HepG2 (cell line): ENCODE results near the gene ERMARD. TPM values are rescaled to one million over a fixed set of nuclear protein-coding genes. Genes with fewer than 3 reads are reported as not detected.
A peak's percentile ranks its signal among the peaks of the same experiment; 100 is the strongest.

ENCODE experiments used
- ATAC-seq: fragments of 200-7000 bp; cut with Tn5 transposase; 3 replicates; pipeline ENCODE4 v1.9.1; 2020; ENCODE audit warnings: mild to moderate bottlenecking, moderate library complexity
- BruUV-seq: library from RNA; stranded (reverse); fragments of 400-500 nt; replicated peaks from 2 replicates; lab custom pipeline; 2021; lab: Mats Ljungman, UMichigan
- CTCF ChIA-PET: fragments of 300-600 bp; formaldehyde crosslinking; extraction: SDS; loops from one replicate; lab custom pipeline; 2021; ENCODE audit warnings: low total read pairs, inconsistent platforms, low intra/inter-chr PET ratio; lab: Yijun Ruan, JAX
- POLR2A ChIA-PET: fragments of 350-600 bp; sonication (Branson Sonifier 250); formaldehyde crosslinking; loops from one replicate; lab custom pipeline; 2020; ENCODE audit warnings: antibody characterized with exemption, inconsistent platforms; lab: Yijun Ruan, JAX
- DNase-seq: peaks from one replicate; pipeline ENCODE4 v3.0.0-alpha.2; 2015; ENCODE audit warnings: low spot score
- FAIRE-seq: peaks from 3 replicates; lab custom pipeline; 2011; peaks lifted over from hg19 to GRCh38; lab: Jason Lieb, UNC
- H2AFZ ChIP-seq: one replicate; pipeline ENCODE4 v1.6.1; 2011; ENCODE audit warnings: low read length, inconsistent platforms
- H3K27ac ChIP-seq: fragments of 300-600 bp; 3 replicates; pipeline ENCODE4 v1.8.0; 2011; ENCODE audit warnings: mixed run types, mild to moderate bottlenecking, mixed read lengths, low read length, inconsistent platforms; ENCODE audit not compliant: insufficient read depth; ENCODE audit errors: extremely low read length
- H3K27me3 ChIP-seq, 2 experiments: fragments of 200-600 bp in 1 of 2; 2 replicates in 1 of 2; 3 replicates in 1 of 2; pipeline versions ENCODE4 v1.6.0 to v1.8.0; 2011; ENCODE audit warnings: low read length in 2 of 2, mild to moderate bottlenecking in 2 of 2, moderate library complexity in 2 of 2, inconsistent platforms in 1 of 2; ENCODE audit not compliant: insufficient read depth in 2 of 2, control insufficient read depth in 1 of 2
- H3K36me3 ChIP-seq, 2 experiments: fragments of 200-600 bp in 1 of 2; replicated peaks in 1 of 2; 2 replicates in 1 of 2; 3 replicates in 1 of 2; pipeline versions ENCODE4 v1.5.1 to v1.8.0; 2011; ENCODE audit warnings: low read length in 2 of 2, inconsistent platforms in 1 of 2; ENCODE audit not compliant: insufficient read depth in 2 of 2, control insufficient read depth in 1 of 2
- H3K4me1 ChIP-seq: 2 replicates; pipeline ENCODE4 v1.5.1; 2012; ENCODE audit warnings: low read length, inconsistent platforms; ENCODE audit not compliant: insufficient read depth
- H3K4me2 ChIP-seq: 2 replicates; pipeline ENCODE4 v1.6.0; 2011; ENCODE audit warnings: low read depth, low read length, inconsistent platforms
- H3K4me3 ChIP-seq, 3 experiments: fragments of 200-600 bp in 1 of 3; sonication (generic), shearing (Covaris generic) in 1 of 3; replicated peaks in 1 of 3; 2 replicates each; pipeline ENCODE4 v1.5.1; 2011 to 2016; ENCODE audit warnings: low read length in 3 of 3, inconsistent platforms in 2 of 3, low read depth in 2 of 3, mild to moderate bottlenecking in 2 of 3, control low read depth in 1 of 3, mixed read lengths in 1 of 3; ENCODE audit not compliant: insufficient read depth in 1 of 3
- H3K79me2 ChIP-seq: one replicate; pipeline ENCODE4 v1.6.1; 2011; ENCODE audit warnings: low read length, inconsistent platforms; ENCODE audit not compliant: insufficient read depth
- H3K9ac ChIP-seq: 2 replicates; pipeline ENCODE4 v1.6.0; 2011; ENCODE audit warnings: mild to moderate bottlenecking, low read depth, low read length, inconsistent platforms; ENCODE audit not compliant: insufficient read depth
- H3K9me3 ChIP-seq: 2 replicates; pipeline ENCODE4 v1.5.1; 2012; ENCODE audit warnings: mild to moderate bottlenecking, low read length
- H4K20me1 ChIP-seq: 2 replicates; pipeline ENCODE4 v1.6.0; 2011; ENCODE audit warnings: inconsistent platforms, mild to moderate bottlenecking, low read length, moderate library complexity; ENCODE audit not compliant: insufficient read depth
- ARID5B ChIP-seq: IDR thresholded peaks from 2 replicates; pipeline ENCODE4 v1.4.0; 2020; ENCODE audit warnings: mild to moderate bottlenecking, missing genetic modification reagents
- CREB1 ChIP-seq, 2 experiments: fragments of 450-650 bp in 1 of 2; IDR thresholded peaks; 2 replicates each; pipeline ENCODE4 v1.6.1; 2016 to 2017; ENCODE audit warnings: control low read depth in 1 of 2, mild to moderate bottlenecking in 1 of 2, missing compliant biosample characterization in 1 of 2, missing genetic modification characterization in 1 of 2
- FOXP1 ChIP-seq, 2 experiments: fragments of 450-650 bp in 1 of 2; IDR thresholded peaks; 2 replicates each; pipeline ENCODE4 v1.6.1; 2017 to 2018; ENCODE audit warnings: antibody characterized with exemption in 1 of 2
- HDAC2 ChIP-seq: sonication (generic); formaldehyde crosslinking; IDR thresholded peaks from 2 replicates; pipeline ENCODE4 v1.4.0; 2020; ENCODE audit warnings: missing genetic modification reagents
- JUNB ChIP-seq: sonication (generic); formaldehyde crosslinking; IDR thresholded peaks from 2 replicates; pipeline ENCODE4 v1.8.0; 2022; ENCODE audit warnings: missing genetic modification reagents, mild to moderate bottlenecking, borderline replicate concordance
- MED1 ChIP-seq: sonication (generic); formaldehyde crosslinking; IDR thresholded peaks from 2 replicates; pipeline ENCODE4 v1.4.0; 2020; ENCODE audit warnings: missing genetic modification reagents
- SAP130 ChIP-seq: IDR thresholded peaks from 2 replicates; pipeline ENCODE4 v1.6.1; 2016; ENCODE audit warnings: low read depth
- SOX6 ChIP-seq, 2 experiments: fragments of 450-650 bp in 1 of 2; sonication (generic) in 1 of 2; formaldehyde crosslinking in 1 of 2; IDR thresholded peaks; 2 replicates each; pipeline versions ENCODE4 v1.4.0 to v1.6.1; 2017 to 2020; ENCODE audit warnings: antibody characterized with exemption in 1 of 2, mild to moderate bottlenecking in 1 of 2, missing genetic modification reagents in 1 of 2
- TEAD3 ChIP-seq: optimal IDR thresholded peaks from 2 replicates; pipeline ENCODE3; 2016; ENCODE audit warnings: borderline replicate concordance
- ZFP41 ChIP-seq: sonication (generic); formaldehyde crosslinking; IDR thresholded peaks from 2 replicates; pipeline ENCODE4 v1.4.0; 2020; ENCODE audit warnings: mild to moderate bottlenecking, missing genetic modification reagents, borderline replicate concordance
- ZNF512B ChIP-seq: sonication (generic); formaldehyde crosslinking; IDR thresholded peaks from 2 replicates; pipeline ENCODE4 v1.5.1; 2020; ENCODE audit warnings: missing genetic modification reagents, mild to moderate bottlenecking, borderline replicate concordance
- ZNF570 ChIP-seq: sonication (generic); formaldehyde crosslinking; IDR thresholded peaks from 2 replicates; pipeline ENCODE4 v1.4.0; 2020; ENCODE audit warnings: mild to moderate bottlenecking, missing genetic modification reagents, borderline replicate concordance
- WGBS: methylation state at CpG from one replicate; pipeline ENCODE4 v1.1.6; 2017; ENCODE audit warnings: low lambda C conversion rate; 5-methylcytosine and 5-hydroxymethylcytosine counted together
- in situ Hi-C: cut with HindIII; loops from 2 replicates; pipeline ENCODE4 v1.10.0; 2017; ENCODE audit warnings: low pct_unique_long_range_greater_than_20kb; ENCODE audit not compliant: extremely low pct_ligation_motif_present
- intact Hi-C: fragments of 100-400 bp; cut with micrococcal nuclease; formaldehyde crosslinking; loops from one replicate; pipeline ENCODE4 v1.10.0; 2022; ENCODE audit not compliant: unreplicated experiment
- polyA plus RNA-seq, 8 experiments: library from polyadenylated mRNA; depleted of rRNA in 3 of 8; stranded (reverse) in 7 of 8; unstranded in 1 of 8; fragments of >200 nt; fragmentation: Illumina TruSeq in 4 of 8; extraction: Trizol in 4 of 8; gene quantifications; 2 replicates each; pipeline versions ENCODE4 v1.2.1 to v1.2.3, GENCODE V29; 2011 to 2016; ENCODE audit warnings: low read depth in 4 of 8, missing spikeins in 1 of 8, mixed read lengths in 1 of 8; ENCODE audit not compliant: insufficient read depth in 1 of 8
- total RNA-seq, 5 experiments: library from RNA; depleted of rRNA; stranded (reverse); fragments of >200 nt; fragmentation: Illumina TruSeq; extraction: Trizol; gene quantifications; 2 replicates each; pipeline ENCODE4 v1.2.3, GENCODE V29; 2016; ENCODE audit warnings: low read depth in 1 of 5

The ERMARD gene
- total and polyA plus RNA-seq, 2 of the 13 experiments (the other 11 are each of a cell fraction or from before 2014, with no cell fraction given) = 8.8 to 10.7 TPM

GRCh38 chr6:169766232-169766631 is 14.8 kb downstream of the ERMARD start:
- H3K9ac ChIP-seq = no peak overlapping the region
- in situ Hi-C loops = no loop called here
- no peak for TF ChIP-seq ZFP41 (CRISPR knock-in tag)
- TF ChIP-seq MED1 (CRISPR knock-in tag) = 0 out of 2 replicates have a peak, but pooled peaks have one; percentile 8
- TF ChIP-seq TEAD3 (CRISPR knock-in tag) = peak; percentile 21
- no peak for TF ChIP-seq HDAC2 (CRISPR knock-in tag)
- TF ChIP-seq ZNF512B (CRISPR knock-in tag) = no peak
- TF ChIP-seq ARID5B (CRISPR knock-in tag) = 0 out of 2 replicates have a peak, but pooled peaks have one; percentile 3
- TF ChIP-seq SAP130 = 0 out of 2 replicates have a peak, but pooled peaks have one; percentile 41
- TF ChIP-seq ZNF570 (CRISPR knock-in tag) = no peak
- no peak for TF ChIP-seq FOXP1 (IDR thresholded peaks at IDR 0.05)
- peak; percentile 15; the same call in 1 of the 2 replicates for TF ChIP-seq FOXP1 (CRISPR knock-in tag; IDR thresholded peaks at IDR 0.05)
- no peak for TF ChIP-seq SOX6 (IDR thresholded peaks at IDR 0.05)
- peak; percentile 16; the same call in 1 of the 2 replicates for TF ChIP-seq SOX6 (CRISPR knock-in tag; IDR thresholded peaks at IDR 0.05)
- TF ChIP-seq CREB1 (IDR thresholded peaks at IDR 0.05) = no peak
- TF ChIP-seq CREB1 (CRISPR knock-in tag; IDR thresholded peaks at IDR 0.05) = 0 out of 2 replicates have a peak, but pooled peaks have one; percentile 6
- TF ChIP-seq JUNB (CRISPR knock-in tag) = no peak
- TF ChIP-seq, all 625 proteins: peak for 7
- intact Hi-C loops = no loop called here
- Histone ChIP-seq H4K20me1 (no peaks in the 10 kb centered on the region), H3K4me3 (no peak overlapping the region), H3K4me1 (peaks cover 22% of the 10 kb centered on the region), H3K79me2 (no peaks in the 10 kb centered on the region), H2AFZ (no peak overlapping the region), H3K36me3 (no peaks in the 10 kb centered on the region), H3K9me3 (no peaks in the 10 kb centered on the region), H3K4me2 (no peak overlapping the region), H3K27ac (peak overlapping the region; percentile 17), H3K27me3 (no peaks in the 10 kb centered on the region)
- POLR2A ChIA-PET = interaction anchor here (1.0 to 1.9 kb wide), 5 partner anchors 15 to 65 kb away, joined by 3 to 9 read pairs (median 5); partner anchors contain the start of genes C6orf120, DYNLT2, ERMARD and WDR27
- no peak for DNase-seq
- no TSS peak for BruUV-seq
- WGBS = 56% methylated on average over 5 of the region's 5 CpGs
- ATAC-seq = peak; percentile 60
- CTCF ChIA-PET = no interaction called here
- peak; percentile 8 for FAIRE-seq
